Measurements from ENCODE around the gene SLC4A5. TPM values are rescaled to one million over a fixed set of nuclear protein-coding genes. Genes with fewer than 3 reads are reported as not detected.

Gene SLC4A5
- total RNA-seq, 1 experiment from 2014 or later = not detected

DNA sequence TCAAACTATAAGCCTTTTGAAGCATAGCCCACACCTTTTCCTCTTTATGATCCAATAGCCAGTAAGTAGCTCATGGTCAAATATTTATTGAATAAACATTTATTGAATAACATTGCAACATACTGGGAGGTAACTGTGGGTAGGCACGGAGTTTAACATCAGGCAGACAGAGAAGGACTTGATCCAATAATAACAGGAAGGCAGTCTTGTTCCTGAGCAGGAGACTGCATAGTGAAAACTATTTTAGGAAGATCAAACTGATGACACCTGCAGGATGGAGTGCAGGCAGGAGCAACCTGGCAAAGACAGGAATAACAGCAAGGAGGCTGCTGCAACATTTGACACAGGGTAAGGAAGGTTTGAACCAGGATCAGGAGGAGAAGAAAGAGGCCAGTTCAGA lies 40.0 kb upstream of the SLC4A5 start:
- H3K9me2 ChIP-seq (ENCODE audit: insufficient read depth) = no peaks in the 10 kb centered on the region
- CTCF ChIA-PET = no interaction called here

DNA sequence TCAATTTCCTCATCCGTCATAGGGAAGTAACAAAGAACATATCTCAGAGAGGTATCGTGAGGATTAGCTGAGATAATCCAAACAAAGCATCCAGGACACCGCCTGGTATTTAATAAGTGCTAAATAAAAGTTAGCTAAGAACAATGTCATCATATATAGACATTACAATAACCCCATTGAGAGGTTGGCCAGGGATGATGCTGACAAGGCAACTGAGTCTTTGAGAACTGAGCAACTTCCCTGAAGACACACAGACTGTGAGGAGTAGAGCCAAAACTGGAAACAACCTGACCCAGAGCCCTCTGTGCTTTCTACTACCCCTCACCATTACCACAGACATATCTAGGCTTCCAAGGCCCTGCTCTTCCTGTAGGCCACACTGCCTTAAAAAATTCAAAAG lies 38.5 kb upstream of the SLC4A5 start:
- Histone ChIP-seq H3K9me2 (ENCODE audit: insufficient read depth) (no peaks in the 10 kb centered on the region), H3K4me1 (replicated peaks; ENCODE audit: insufficient read depth) (no peaks in the 10 kb centered on the region), H2AFZ (no peak overlapping the region), H3K36me3 (ENCODE audit: low read depth) (peaks cover 13% of the 10 kb centered on the region; the same call in 1 of the 2 replicates), H4K20me1 (ENCODE audit: insufficient read depth) (peaks cover 22% of the 10 kb centered on the region), H3K27me3 (ENCODE audit: insufficient read depth, low read depth) (no peaks in the 10 kb centered on the region), H3K4me2 (no peak overlapping the region), H3K27ac (no peak overlapping the region), H3K9me3 (ENCODE audit: insufficient read depth, low read depth) (no peaks in the 10 kb centered on the region), H3K4me3 (no peak overlapping the region), H3F3A (ENCODE audit: insufficient read depth, low read depth) (no peaks in the 10 kb centered on the region), H3K79me2 (ENCODE audit: low read depth) (peaks cover 22% of the 10 kb centered on the region)
- ChIA-PET POLR2A (ENCODE audit: unreplicated experiment) (no interaction called here), CTCF (no interaction called here)
- intact Hi-C loops (cut with micrococcal nuclease; ENCODE audit: unreplicated experiment) = no loop called here
- BruUV-seq (replicated peaks) = no TSS peak
- no peak for DNase-seq
- TF ChIP-seq CTCF (conservative IDR thresholded peaks at IDR 0.05) (no peak), EZH2 (IDR thresholded peaks at IDR 0.05; ENCODE audit: low read depth) (no peak)

More for the DNA sequence above, 40.0 kb upstream of the SLC4A5 start:
- Histone ChIP-seq H3K27me3 (ENCODE audit: insufficient read depth, low read depth) (no peaks in the 10 kb centered on the region), H3K79me2 (ENCODE audit: low read depth) (peaks cover 35% of the 10 kb centered on the region), H3K4me1 (replicated peaks; ENCODE audit: insufficient read depth) (no peaks in the 10 kb centered on the region), H3F3A (ENCODE audit: insufficient read depth, low read depth) (no peaks in the 10 kb centered on the region), H3K27ac (no peak overlapping the region), H3K9me3 (ENCODE audit: insufficient read depth, low read depth) (no peaks in the 10 kb centered on the region), H4K20me1 (ENCODE audit: insufficient read depth) (peaks cover 32% of the 10 kb centered on the region), H2AFZ (no peak overlapping the region), H3K4me3 (no peak overlapping the region), H3K36me3 (ENCODE audit: low read depth) (0 out of 2 replicates have a peak, but pooled peaks cover 7% of the 10 kb centered on the region), H3K4me2 (no peak overlapping the region)
- BruUV-seq (replicated peaks) = no TSS peak
- no peak for TF ChIP-seq CTCF (conservative IDR thresholded peaks at IDR 0.05)
- no peak for TF ChIP-seq EZH2 (IDR thresholded peaks at IDR 0.05; ENCODE audit: low read depth)
- intact Hi-C loops (cut with micrococcal nuclease; ENCODE audit: unreplicated experiment) = no loop called here
- POLR2A ChIA-PET (ENCODE audit: unreplicated experiment) = no interaction called here
- DNase-seq = no peak

- Histone ChIP-seq H3K27ac (no peak within 1 kb of the TSS), H3F3A (ENCODE audit: insufficient read depth, low read depth) (no peaks in the 10 kb centered on the region), H3K9me3 (ENCODE audit: insufficient read depth, low read depth) (no peaks in the 10 kb centered on the region), H3K4me3 (no peak within 1 kb of the TSS), H2AFZ (no peak within 1 kb of the TSS), H3K27me3 (ENCODE audit: insufficient read depth, low read depth) (no peaks in the 10 kb centered on the region), H3K4me2 (no peak within 1 kb of the TSS), H3K79me2 (ENCODE audit: low read depth) (peaks cover 22% of the 10 kb centered on the region), H4K20me1 (ENCODE audit: insufficient read depth) (peaks cover 20% of the 10 kb centered on the region), H3K4me1 (replicated peaks; ENCODE audit: insufficient read depth) (no peaks in the 10 kb centered on the region), H3K9me2 (ENCODE audit: insufficient read depth) (no peaks in the 10 kb centered on the region), H3K36me3 (ENCODE audit: low read depth) (peaks cover 13% of the 10 kb centered on the region; the same call in 1 of the 2 replicates)
- CTCF ChIA-PET = no interaction called here
- intact Hi-C loops (cut with micrococcal nuclease; ENCODE audit: unreplicated experiment) = no loop called here
- no peak for DNase-seq
- BruUV-seq (replicated peaks) = no TSS peak
- POLR2A ChIA-PET (ENCODE audit: unreplicated experiment) = no interaction called here
- TF ChIP-seq EZH2 (IDR thresholded peaks at IDR 0.05; ENCODE audit: low read depth) (no peak), CTCF (conservative IDR thresholded peaks at IDR 0.05) (no peak)
Measured at GRCh38 chr2:74379851-74380789, 36.9 kb upstream of the SLC4A5 start, which contains the start of gene DCTN1. TSS of gene DCTN1 (minus strand) at chr2:74380311. CDS start at chr2:74380037, 274 bp downstream.
